GM10248 (cell line): ENCODE data around the gene ATP8A1.
A peak's percentile ranks its signal among the peaks of the same experiment; 100 is the strongest.
"Not testable (repeated sequence)": the region's sequence is repeated elsewhere in the genome, so short reads cannot be mapped to it uniquely, and the experiment has no call there.

ENCODE experiments used
- CTCF ChIA-PET: fragments of 300-600 bp; sonication (Branson Sonifier 250); formaldehyde crosslinking; extraction: SDS; loops from one replicate; lab custom pipeline; 2021; ENCODE audit warnings: antibody characterized with exemption; lab: Yijun Ruan, JAX
- POLR2A ChIA-PET: fragments of 350-650 bp; sonication (Branson Sonifier 250); formaldehyde crosslinking; extraction: SDS; loops from one replicate; lab custom pipeline; 2020; ENCODE audit warnings: antibody characterized with exemption; lab: Yijun Ruan, JAX
- DNase-seq: peaks from one replicate; pipeline ENCODE4 v3.0.0; 2012; ENCODE audit errors: extremely low spot score
- TF ChIP-seq, protein P1 (sequence below): IDR thresholded peaks from 2 replicates; pipeline ENCODE4 v1.5.1; 2012; ENCODE audit warnings: mild to moderate bottlenecking, low read depth; ENCODE audit errors: extremely low read depth, missing control alignments, control extremely low read depth

Gene ATP8A1

DNA sequence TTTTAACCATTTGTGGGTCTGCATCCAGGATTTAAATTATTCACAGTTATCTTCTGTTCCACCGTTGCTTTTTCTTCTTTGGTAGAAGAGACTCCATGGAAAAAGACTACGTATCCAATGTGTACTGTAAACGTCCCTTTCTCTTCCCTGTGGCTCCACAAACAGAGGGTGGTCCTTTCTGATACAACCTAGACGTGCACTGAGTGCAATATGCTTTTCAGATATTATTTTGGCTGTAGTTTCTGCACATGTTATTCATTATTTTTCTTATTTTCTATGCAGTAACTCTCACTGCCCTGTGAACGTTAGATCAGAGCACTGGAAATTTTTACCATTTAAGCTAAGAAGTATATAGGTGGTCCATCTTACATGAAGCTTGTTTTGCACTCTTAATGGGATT lies 186.9 kb downstream of the ATP8A1 start:
- no peak for DNase-seq
- CTCF ChIA-PET = no interaction called here
- POLR2A ChIA-PET = no interaction called here
- TF ChIP-seq, protein P1, sequence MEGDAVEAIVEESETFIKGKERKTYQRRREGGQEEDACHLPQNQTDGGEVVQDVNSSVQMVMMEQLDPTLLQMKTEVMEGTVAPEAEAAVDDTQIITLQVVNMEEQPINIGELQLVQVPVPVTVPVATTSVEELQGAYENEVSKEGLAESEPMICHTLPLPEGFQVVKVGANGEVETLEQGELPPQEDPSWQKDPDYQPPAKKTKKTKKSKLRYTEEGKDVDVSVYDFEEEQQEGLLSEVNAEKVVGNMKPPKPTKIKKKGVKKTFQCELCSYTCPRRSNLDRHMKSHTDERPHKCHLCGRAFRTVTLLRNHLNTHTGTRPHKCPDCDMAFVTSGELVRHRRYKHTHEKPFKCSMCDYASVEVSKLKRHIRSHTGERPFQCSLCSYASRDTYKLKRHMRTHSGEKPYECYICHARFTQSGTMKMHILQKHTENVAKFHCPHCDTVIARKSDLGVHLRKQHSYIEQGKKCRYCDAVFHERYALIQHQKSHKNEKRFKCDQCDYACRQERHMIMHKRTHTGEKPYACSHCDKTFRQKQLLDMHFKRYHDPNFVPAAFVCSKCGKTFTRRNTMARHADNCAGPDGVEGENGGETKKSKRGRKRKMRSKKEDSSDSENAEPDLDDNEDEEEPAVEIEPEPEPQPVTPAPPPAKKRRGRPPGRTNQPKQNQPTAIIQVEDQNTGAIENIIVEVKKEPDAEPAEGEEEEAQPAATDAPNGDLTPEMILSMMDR = no peak

DNA sequence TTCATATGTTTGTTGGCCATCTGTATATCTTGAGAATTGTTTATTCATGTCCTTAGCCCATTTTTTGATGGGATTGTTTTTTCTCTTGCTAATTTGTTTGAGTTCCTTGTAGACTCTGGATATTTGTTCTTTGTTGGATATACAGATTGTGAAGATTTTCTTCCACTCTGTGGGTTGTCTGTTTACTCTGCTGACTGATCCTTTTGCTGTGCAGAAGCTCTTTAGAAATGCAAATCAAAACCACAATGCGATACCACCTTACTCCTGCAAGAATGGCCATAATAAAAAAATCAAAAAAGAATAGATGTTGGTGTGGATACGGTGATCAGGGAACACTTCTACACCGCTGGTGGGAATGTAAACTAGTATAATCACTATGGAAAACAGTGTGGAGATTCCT lies 189.1 kb downstream of the ATP8A1 start:
- DNase-seq, POLR2A ChIA-PET: not testable (repeated sequence)
- CTCF ChIA-PET = interaction anchor here (1.2 to 1.6 kb wide), 2 partner anchors 11 to 96 kb away, joined by 3 to 4 read pairs; no protein-coding TSS in a partner anchor

GRCh38 chr4:42466273-42466844 lies 190.5 kb downstream of the ATP8A1 start:
- TF ChIP-seq, protein P1 = no peak
- POLR2A ChIA-PET = no interaction called here
- CTCF ChIA-PET = interaction anchor here (0.8 to 2.1 kb wide), 5 partner anchors 8 to 96 kb away, joined by 3 to 9 read pairs (median 4); no protein-coding TSS in a partner anchor

DNA sequence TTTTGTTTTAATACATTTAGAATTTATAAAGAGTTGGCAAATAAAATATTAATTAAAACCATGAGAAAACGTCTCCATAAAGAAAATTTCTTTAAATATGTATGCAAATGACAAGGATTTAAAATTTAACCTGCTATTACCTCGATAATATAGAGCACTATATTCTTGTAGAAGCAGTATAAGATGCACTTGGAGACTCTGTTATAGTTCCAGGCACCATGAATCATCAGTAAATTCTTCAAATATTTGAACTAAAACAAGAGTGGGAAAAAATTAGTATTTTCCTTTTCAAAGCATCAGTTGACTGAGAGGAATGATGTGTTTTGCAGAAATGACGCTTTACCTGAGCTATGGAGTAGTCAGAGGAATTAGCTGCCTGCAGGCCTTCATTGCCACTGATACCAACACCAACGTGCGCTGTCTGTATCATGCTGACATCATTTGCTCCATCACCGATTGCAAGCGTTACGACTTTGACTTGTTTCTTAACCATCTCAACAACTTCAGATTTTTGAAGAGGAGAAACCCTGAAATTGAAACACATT lies 192.3 kb downstream of the ATP8A1 start:
- TF ChIP-seq, protein P1 = no peak
- POLR2A ChIA-PET = no interaction called here
- CTCF ChIA-PET = interaction anchor here (1.0 to 1.5 kb wide), 2 partner anchors 16 to 55 kb away, joined by 3 to 4 read pairs; no protein-coding TSS in a partner anchor
- DNase-seq = no peak

More at GRCh38 chr4:42466273-42466844, 190.5 kb downstream of the ATP8A1 start:
- DNase-seq = no peak

- POLR2A ChIA-PET, DNase-seq: not testable (repeated sequence)
- CTCF ChIA-PET = interaction anchor here (1.9 kb wide), 1 partner anchor 14 kb away, joined by 8 read pairs; no protein-coding TSS in a partner anchor
These were observed 195.7 kb downstream of the ATP8A1 start for GRCh38 chr4:42461216-42461615.

DNA sequence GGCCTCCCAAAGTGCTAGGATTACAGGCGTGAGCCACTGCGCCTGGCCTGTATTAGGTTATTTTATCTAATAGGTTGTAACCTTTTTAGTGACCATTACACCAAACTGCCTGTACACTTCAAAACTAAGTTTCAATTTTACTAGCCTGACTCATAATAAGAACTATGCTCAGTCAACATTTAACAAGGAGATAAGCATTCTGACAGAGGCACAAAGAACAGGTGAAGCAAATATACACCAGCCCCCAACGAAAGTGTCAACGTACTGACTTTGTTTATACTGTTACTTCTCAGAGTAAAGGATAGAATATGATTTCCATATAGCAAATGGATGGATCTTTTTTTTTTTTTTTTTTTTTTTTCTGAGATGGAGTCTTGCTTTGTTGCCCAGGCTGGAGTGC lies 196.9 kb downstream of the ATP8A1 start:
- ChIA-PET CTCF (interaction anchor here (0.6 to 1.9 kb wide), 2 partner anchors 15 kb away, joined by 3 to 8 read pairs; no protein-coding TSS in a partner anchor), POLR2A (no interaction called here)
- DNase-seq = peak; percentile 69
- TF ChIP-seq, protein P1 = no peak

DNA sequence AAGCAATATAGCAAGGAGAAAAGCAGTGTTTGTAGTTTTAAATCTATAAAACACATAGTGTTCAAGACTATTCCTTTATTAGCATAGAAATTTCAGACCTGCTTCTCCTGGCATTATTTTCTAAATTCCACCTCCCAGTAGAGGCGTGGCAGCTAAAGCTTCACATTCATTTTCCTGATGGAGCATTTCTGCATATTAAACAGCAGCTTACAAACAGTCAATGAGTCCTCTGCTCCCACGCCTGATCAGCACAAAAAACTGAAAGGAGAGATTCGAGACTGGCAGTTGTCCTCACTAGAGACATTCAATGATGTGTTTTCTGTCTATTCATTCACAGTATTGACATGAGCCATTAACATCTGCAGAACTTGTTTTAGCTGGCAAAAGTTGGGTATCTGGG lies 198.2 kb downstream of the ATP8A1 start:
- ChIA-PET CTCF (interaction anchor here (1.2 kb wide), 1 partner anchor 61 kb away, joined by 4 read pairs; no protein-coding TSS in a partner anchor), POLR2A (no interaction called here)
- TF ChIP-seq, protein P1 = no peak
- DNase-seq = no peak
